ENCODE data around the gene EDAR. TPM values are rescaled to one million over a fixed set of nuclear protein-coding genes. Genes with fewer than 3 reads are reported as not detected.

EDAR gene
- total and polyA plus RNA-seq, 2 donors (not counting 1 experiment from before 2014, with no cell fraction given) = not detected

DNA sequence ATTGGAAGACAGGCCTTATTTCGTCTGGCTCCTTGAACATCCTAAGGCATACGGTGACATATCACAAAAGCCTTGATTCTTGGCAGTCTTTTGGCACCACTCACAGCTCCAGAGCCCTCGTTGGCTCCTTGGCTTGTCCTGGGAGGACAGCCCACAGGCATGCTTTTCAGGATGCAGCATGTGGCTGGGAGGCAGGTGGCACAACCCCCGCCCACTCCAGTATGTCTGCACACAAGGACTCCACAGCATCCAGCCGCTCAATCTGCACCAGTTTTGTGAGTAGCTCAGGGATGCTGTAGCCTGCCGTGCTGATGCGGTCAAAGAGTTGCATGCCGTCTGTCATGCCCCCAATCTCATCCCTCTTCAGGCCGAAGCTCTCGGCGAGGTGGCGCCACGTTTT is 92.3 kb downstream of the EDAR start:
- no peaks in the 10 kb centered on the region for H3K79me2 ChIP-seq (ENCODE audit: control insufficient read depth, insufficient read depth, low read length)
- H3K9ac ChIP-seq (ENCODE audit: insufficient read depth, low read length) = no peak overlapping the region
- no peak for DNase-seq (ENCODE audit: low read depth in 2 of 2)
- H3K36me3 ChIP-seq (ENCODE audit: control insufficient read depth, insufficient read depth, low read length) = no peaks in the 10 kb centered on the region
- H3K4me3 ChIP-seq (replicated peaks in 1 of 4; ENCODE audit: control extremely low read depth in 1 of 4, insufficient read depth in 1 of 4, low read depth in 3 of 4, low read length in 4 of 4) = no peak overlapping the region
- H3K27me3 ChIP-seq (ENCODE audit: control insufficient read depth, insufficient read depth, low read length) = no peaks in the 10 kb centered on the region
- H3K4me2 ChIP-seq (ENCODE audit: extremely low read depth, insufficient read depth, low read length) = no peak overlapping the region
- no peak overlapping the region for H3K27ac ChIP-seq (ENCODE audit: insufficient read depth, low read length)
- no peak overlapping the region for H2AFZ ChIP-seq (ENCODE audit: low read length)
- no peaks in the 10 kb centered on the region for H3K9me3 ChIP-seq (ENCODE audit: control insufficient read depth, insufficient read depth, low read depth, low read length)
- no peaks in the 10 kb centered on the region for H3K4me1 ChIP-seq (ENCODE audit: control insufficient read depth, extremely low read depth, insufficient read depth, low read length)
- H4K20me1 ChIP-seq (ENCODE audit: control insufficient read depth, extremely low read depth, insufficient read depth, low read length) = no peaks in the 10 kb centered on the region
- TF ChIP-seq CTCF (conservative IDR thresholded peaks at IDR 0.05 in 1 of 2, IDR thresholded peaks at IDR 0.05 in 1 of 2; ENCODE audit: low read depth in 1 of 2, low read length in 2 of 2) (no peak), EZH2 (IDR thresholded peaks at IDR 0.05; ENCODE audit: low read length, missing control alignments) (no peak)

DNA sequence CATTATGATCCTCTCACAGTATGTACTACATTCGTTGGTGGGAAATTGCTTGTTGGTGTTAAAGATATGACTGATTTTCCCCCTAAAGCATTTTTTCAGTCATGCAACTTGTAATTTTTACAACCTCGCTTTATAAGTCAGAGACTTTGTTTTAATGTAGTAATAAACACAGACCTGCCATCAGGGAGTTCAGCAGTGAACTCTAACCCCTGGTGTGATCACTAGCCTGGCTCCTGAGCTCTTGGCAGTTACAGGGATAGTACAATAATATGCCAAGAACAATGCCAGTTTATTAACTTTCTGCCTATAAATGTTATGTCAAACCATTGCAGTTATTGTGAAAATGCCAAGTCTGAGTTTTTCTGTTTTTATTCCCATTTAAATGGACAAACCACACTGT is 93.8 kb downstream of the EDAR start:
- Histone ChIP-seq H3K9ac (ENCODE audit: insufficient read depth, low read length) (no peak overlapping the region), H3K79me2 (ENCODE audit: control insufficient read depth, insufficient read depth, low read length) (no peaks in the 10 kb centered on the region), H3K4me1 (ENCODE audit: control insufficient read depth, extremely low read depth, insufficient read depth, low read length) (no peaks in the 10 kb centered on the region), H3K27me3 (ENCODE audit: control insufficient read depth, insufficient read depth, low read length) (no peaks in the 10 kb centered on the region), H3K9me3 (ENCODE audit: control insufficient read depth, insufficient read depth, low read depth, low read length) (no peaks in the 10 kb centered on the region), H3K36me3 (ENCODE audit: control insufficient read depth, insufficient read depth, low read length) (no peaks in the 10 kb centered on the region), H2AFZ (ENCODE audit: low read length) (no peak overlapping the region), H3K27ac (ENCODE audit: insufficient read depth, low read length) (no peak overlapping the region), H3K4me3 (replicated peaks in 1 of 4; ENCODE audit: control extremely low read depth in 1 of 4, insufficient read depth in 1 of 4, low read depth in 3 of 4, low read length in 4 of 4) (no peak overlapping the region), H3K4me2 (ENCODE audit: extremely low read depth, insufficient read depth, low read length) (no peak overlapping the region), H4K20me1 (ENCODE audit: control insufficient read depth, extremely low read depth, insufficient read depth, low read length) (no peaks in the 10 kb centered on the region)
- TF ChIP-seq EZH2 (IDR thresholded peaks at IDR 0.05; ENCODE audit: low read length, missing control alignments) (no peak), CTCF (conservative IDR thresholded peaks at IDR 0.05 in 1 of 2, IDR thresholded peaks at IDR 0.05 in 1 of 2; ENCODE audit: low read depth in 1 of 2, low read length in 2 of 2) (no peak)
- DNase-seq (ENCODE audit: low read depth in 2 of 2) = no peak

GRCh38 chr2:108894766-108895165 is 94.3 kb downstream of the EDAR start:
- Histone ChIP-seq H3K27ac (ENCODE audit: insufficient read depth, low read length) (no peak overlapping the region), H3K4me2 (ENCODE audit: extremely low read depth, insufficient read depth, low read length) (no peak overlapping the region), H2AFZ (ENCODE audit: low read length) (no peak overlapping the region), H3K4me3 (replicated peaks in 1 of 4; ENCODE audit: control extremely low read depth in 1 of 4, insufficient read depth in 1 of 4, low read depth in 3 of 4, low read length in 4 of 4) (no peak overlapping the region), H4K20me1 (ENCODE audit: control insufficient read depth, extremely low read depth, insufficient read depth, low read length) (no peaks in the 10 kb centered on the region), H3K36me3 (ENCODE audit: control insufficient read depth, insufficient read depth, low read length) (no peaks in the 10 kb centered on the region), H3K9me3 (ENCODE audit: control insufficient read depth, insufficient read depth, low read depth, low read length) (no peaks in the 10 kb centered on the region), H3K4me1 (ENCODE audit: control insufficient read depth, extremely low read depth, insufficient read depth, low read length) (no peaks in the 10 kb centered on the region), H3K27me3 (ENCODE audit: control insufficient read depth, insufficient read depth, low read length) (no peaks in the 10 kb centered on the region), H3K79me2 (ENCODE audit: control insufficient read depth, insufficient read depth, low read length) (no peaks in the 10 kb centered on the region), H3K9ac (ENCODE audit: insufficient read depth, low read length) (no peak overlapping the region)
- no peak for DNase-seq (ENCODE audit: low read depth in 2 of 2)
- TF ChIP-seq EZH2 (IDR thresholded peaks at IDR 0.05; ENCODE audit: low read length, missing control alignments) = no peak

All from fibroblast of lung (primary cell).